ELR (cell line): ENCODE data around the gene APOBEC3A.
"Not testable (repeated sequence)": the region's sequence is repeated elsewhere in the genome, so short reads cannot be mapped to it uniquely, and the experiment has no call there.

ENCODE experiments used
- DNase-seq: peaks from one replicate; pipeline ENCODE4 v3.0.0-alpha.2; 2015; ENCODE audit warnings: low read depth

Gene APOBEC3A

DNA sequence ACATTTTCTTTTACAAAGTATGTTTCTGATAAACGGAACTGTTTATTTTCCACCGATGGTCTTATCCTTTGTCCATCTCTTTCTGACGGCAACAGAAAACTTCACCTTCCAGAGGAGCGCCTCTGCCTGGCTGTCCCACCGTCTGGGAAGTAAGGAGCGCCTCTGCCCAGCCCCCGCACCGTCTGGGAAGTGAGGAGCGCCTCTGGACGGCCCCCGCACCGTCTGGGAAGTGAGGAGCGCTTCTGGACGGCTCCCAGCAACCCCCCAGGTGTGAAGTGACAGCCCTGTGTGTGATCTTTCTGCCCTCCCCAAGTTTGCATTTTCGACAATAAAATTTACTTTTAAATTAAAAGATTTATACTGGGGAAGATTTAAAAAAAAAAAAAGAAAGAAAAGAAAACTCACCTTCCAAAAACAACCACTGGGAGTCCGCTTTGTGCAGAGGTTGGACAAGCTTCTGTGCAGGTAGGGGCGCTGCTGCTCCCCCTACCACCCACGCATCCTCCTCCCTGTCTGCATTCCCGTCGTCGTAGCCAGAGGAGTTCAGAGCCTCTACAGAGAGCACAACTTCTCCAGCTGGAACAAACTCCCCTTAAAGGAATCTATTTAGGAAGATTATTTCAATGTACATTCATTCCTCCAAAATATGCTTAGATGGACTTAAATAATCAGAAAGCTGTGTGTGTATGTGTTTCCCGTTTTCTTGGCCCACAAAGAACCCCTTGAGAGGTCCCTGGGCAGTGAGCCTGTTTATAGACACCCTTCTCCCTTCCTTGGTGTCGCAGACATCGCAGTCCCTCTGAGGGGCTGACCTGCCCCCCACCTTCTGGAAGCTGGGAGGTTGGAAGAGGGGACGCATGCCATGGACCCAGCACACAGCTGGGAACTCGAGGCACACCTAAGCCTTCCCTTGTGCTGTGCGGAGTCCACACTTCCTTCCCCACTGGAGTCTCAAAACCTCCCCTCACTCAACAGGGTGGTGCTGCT, 23.9 kb downstream of the APOBEC3A start:
- peak; percentile 40 for DNase-seq

DNA sequence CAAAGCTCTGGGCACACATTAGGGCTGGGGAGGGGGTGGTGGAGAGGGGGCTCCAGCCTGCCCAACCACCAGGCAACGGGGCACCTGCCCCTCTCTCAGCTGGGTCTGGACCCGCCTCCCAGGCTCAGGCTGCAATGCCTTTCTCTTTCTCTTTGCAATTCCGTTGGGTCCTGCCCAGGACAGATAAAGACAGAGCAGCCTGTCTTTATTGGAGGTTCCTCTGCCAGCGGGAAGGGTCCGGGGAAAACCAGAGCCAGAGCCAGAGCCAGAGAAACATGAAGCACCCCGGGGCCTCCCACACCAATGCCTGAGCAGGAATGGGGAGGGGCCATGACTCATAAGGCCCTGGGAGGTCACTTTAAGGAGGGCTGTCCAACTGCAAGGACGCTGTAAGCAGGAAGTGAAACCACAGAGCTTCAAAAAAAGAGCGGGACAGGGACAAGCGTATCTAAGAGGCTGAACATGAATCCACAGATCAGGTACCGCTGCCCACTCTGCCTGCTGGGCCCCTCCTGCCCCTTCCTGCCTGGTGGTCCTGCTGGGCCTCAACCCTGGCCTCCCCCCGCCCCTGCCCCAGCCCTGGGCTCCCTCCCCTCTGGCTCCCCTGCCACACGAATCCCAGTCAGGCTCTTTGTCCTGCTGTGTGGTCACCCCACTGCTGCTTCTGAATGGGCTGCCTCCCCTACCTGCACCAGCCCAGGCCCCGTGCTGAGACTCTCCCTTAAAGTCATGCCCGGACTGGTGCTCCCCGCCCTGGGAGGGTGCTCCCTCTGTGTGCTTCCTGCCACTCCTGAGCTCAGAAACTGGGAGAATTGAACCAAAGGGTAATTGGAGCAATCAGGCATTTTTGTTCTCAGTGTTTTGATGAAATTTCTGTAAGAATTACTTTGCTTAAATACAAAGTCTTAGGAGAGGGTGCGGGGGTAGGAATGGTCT, 24.9 kb downstream of the APOBEC3A start, which contains the start of gene APOBEC3B:
Gene APOBEC3B (plus strand): TSS at position 356 of the 936 bp plus-strand sequence. CDS start 107 bp downstream, at position 463.
- DNase-seq = peak; percentile 89

DNA sequence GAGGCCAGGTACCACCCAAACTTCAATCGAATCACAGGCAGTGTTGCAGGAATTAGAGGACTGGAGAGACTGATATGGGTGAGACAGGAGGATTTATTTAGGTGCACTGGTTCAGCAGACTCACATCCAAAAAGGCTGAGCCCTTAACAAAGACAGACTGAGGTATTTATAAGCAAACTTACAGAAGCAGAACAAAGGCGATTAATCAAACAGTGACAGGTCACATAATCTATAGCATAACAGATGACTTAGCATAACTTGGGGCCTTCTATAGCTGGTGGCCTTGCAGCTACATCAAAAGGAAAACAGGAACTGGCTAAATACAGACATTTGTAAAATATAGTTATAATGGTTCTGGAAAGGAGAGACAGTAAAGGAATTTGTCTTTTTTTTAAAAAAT, 26.8 kb downstream of the APOBEC3A start:
- no peak for DNase-seq

DNA sequence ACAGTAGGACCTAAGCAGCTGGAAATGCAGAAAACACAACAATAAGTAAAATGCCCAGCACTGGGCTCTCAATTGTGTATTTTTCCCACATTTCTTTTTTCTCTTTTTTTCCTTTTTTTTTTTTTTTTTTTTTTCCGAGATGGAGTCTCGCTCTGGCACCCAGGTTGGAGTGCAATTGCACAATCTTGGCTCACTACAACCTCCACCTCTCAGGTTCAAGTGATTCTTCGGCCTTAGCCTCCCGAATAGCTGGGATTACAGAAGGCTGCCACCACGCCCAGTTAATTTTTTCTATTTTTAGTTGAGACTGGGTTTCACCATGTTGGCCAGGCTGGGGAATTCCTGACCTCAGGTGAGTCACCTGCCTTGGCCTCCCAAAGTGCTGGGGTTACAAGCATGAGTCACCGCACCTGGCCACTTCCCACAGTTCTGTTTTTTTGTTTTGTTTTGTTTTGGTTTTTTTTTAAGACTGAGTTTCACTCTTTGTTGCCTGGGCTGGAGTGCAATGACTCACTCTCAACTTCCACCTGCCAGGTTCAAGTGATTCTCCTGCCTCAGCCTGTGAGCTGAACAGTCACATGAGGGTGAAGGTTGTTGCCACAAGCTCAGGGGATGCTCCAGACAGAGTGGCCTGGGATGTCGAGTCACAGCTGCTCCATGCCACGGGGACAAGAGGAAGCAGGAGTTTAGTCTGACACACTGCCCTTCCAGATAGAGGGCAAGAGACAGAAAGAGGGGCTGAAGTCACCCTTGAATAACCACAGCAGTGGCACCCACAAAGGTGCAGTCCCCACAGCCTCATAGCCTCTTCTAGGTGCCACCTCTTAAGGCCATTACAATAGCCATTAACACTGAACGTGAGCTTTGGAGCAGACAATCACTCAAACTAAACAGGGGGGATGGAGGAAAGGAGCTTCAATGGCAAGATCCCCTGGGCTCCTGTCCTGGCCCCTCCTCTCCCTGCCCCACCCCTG, 27.7 kb downstream of the APOBEC3A start:
- DNase-seq = peak; percentile 49

DNA sequence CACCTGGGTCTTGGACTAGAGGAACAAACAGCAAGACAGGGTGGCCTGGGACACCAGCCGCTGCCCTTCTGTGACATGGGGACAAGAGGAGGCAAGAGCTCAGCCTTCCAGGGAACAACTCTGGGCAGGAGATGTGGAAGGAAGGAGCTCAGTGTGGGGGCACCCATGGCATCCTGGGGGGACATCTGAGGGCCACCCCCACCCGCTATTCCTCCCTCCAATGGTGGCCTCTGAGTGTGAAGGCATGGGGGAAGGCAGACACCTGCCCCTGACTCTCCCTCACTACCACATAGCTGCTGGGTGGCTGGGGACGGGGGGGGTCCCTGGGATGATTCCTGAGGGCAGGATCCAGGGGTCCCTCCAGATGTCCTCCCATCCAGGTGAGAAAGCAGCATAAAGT, 29.2 kb downstream of the APOBEC3A start:
- no peak for DNase-seq

DNA sequence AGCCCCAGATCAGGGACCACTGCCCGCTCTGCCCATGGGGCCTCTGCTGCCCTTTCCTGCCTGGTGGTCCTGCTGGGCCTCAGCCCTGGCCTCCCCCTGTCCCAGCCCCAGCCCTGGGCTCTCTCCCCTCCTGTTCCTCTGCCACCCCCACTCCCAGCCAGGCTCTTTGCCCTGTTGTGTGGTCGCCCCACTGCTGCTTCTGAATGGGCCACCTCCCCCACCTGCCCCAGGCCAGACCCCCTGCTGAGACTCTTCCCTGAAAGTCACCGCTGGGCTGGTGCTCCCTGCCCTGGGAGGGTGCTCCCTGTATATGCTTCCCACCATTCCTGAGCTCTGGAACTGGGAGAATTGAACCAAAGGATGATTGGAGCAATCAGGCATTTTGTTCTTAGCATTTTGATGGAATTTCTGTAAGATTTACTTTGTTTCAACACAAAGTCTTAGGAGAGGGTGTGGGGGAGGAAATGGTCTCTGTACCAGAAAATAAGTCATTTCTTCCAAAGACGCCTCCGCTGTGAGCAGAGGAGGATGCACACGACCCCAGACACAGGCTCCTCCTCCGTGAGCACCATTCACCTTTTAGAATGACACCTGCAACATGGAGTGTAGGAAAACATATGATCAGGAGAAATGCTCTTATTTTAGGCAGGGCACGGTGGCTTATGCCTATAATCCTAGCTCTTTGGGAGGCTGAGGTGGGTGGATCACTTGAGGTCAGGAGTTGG, 29.9 kb downstream of the APOBEC3A start:
- no peak for DNase-seq

DNA sequence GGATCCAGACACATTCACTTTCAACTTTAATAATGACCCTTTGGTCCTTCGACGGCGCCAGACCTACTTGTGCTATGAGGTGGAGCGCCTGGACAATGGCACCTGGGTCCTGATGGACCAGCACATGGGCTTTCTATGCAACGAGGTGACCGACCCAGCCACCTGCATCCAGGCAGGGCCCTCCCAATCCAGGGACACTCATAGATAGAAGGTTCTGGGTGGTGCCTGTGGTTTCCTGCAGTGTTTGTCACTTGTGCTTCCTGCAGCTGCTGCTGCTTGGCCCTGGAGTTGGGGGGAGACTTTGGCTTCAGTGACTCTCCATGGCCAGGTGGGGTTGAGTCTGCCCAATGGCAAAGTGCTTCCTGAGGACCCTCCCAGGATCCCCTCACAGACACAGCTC, 32.1 kb downstream of the APOBEC3A start:
- DNase-seq = no peak

DNA sequence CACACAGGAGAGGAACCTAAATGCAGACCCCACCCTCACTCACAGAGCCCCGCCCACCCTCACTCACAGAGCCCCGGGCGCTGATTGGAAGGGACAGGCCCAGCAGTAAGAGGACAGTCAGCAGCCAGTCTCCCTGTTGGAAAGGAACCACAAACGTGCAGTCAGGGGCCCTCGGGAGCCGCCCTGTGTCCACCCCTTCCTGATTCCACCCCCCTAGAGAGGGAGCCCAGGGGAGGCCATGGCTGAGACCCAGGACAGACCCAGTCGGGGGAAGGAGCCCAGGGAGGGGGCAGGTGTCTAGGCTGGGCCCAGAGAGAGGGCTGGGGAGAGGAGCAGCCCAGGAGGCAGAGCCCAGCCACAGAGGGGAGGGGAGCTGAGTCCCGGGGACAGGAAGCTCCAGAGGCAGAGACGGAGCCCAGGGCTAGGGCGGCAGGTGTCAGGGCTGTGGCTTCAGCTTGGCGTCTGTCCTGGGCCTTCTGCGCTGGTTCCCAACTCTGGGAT, 35.5 kb downstream of the APOBEC3A start:
- DNase-seq = not testable (repeated sequence)

DNA sequence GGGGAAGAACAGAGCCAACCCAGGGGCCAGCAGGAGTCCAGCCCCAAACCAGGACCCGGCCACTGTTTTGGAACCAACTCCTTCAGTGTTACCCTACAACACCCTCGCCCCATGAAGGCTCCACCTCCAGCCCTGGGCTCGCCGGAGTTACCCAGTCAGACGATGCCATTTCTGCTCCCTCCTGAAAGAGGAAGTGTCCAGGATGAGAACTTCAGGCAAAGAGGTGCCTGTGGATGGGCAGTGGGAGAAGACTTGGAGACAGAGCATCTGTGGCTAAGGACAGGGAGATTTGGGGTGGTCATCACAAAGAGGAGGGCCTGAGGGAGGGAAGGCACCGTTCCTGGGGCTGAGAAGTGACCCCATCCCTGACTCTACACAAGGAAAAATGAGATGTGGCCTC, 38.7 kb downstream of the APOBEC3A start:
- DNase-seq = no peak

DNA sequence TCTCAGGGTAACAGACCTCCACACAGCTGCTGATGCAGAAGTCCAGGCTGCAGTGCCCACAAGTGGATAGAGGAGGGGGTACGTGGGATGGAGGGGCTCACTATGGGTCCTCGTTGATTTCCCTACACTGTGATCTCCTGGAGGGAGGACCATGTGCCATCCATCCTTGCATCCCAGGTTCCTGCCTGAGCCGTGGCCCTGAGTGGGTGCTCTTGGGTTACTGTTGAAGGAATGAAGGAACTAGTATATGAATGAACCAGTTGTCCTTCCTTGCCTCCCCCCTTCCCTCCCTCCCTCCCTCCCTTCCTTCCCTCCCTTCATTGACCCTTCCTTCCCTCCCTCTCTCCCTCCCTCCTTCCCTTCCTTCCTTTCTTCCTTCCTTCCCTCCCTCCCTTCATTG, 40.1 kb downstream of the APOBEC3A start:
- DNase-seq = no peak

DNA sequence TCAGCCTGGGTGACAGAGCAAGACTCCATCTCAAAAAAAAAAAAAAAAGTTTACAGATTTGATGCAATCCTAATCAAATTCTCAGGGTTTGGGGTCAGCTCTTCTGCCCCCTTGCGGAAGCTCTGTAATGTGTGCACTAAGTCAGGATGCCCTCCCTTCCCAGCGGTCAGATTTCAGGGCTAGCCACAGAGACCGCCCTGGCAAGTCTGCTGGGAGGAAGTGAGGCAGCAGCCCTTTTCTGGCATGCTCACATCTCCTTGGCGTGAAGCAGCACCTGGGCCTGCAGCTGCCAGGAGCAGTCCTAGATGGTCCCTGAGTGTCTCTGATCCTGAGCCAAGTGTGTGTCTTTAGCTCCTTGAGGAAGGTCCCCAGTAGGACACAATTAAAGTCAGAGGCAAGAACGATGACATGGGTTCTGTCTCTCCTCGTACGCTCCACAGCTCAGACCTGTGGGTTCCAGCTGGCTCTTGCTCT, 45.8 kb downstream of the APOBEC3A start:
- DNase-seq = peak; percentile 89

DNA sequence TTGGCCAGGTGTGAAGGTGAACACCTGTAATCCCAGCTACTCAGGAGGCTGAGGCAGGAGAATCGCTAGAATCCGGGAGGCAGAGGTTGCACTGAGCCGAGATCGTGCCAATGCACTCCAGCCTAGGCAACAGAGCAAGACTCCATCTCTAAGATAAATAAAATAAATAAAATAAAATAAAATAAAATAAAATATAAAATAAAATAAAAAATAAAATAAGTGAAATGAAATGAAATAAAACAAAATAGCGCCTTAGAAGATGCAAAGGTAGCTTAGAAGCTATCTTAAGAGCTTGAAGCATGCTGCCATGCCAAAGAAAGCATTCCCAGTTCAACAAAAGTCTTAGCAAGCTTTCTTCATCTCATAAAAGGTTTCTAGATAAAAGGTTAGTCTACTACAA, 49.8 kb downstream of the APOBEC3A start:
- DNase-seq = no peak

DNA sequence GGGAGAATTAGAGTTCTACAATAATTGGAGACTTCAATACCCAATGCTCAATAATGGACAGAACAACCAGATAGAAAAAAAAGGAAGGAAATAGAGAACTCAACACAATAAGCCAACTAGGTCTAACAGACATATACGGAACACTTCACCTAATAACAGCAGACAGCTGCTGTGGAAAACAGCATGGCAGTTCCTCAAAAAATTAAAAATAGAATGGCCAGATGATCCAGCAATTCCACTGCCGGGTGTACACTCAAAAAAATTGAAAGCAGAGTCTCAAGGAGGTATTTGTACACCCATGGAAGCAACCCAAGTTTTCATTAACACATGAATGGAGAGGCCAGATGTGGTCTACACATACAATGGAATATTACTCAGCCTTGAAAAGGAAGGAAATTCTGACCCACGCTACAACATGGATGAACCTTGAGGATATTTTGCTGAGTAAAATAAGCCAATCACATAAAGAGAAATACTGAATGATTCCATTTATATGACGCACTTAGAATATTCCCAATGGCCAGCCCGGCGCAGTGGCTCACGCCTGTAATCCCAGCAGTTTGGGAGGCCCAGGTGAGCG, 51.0 kb downstream of the APOBEC3A start:
- DNase-seq = not testable (repeated sequence)

DNA sequence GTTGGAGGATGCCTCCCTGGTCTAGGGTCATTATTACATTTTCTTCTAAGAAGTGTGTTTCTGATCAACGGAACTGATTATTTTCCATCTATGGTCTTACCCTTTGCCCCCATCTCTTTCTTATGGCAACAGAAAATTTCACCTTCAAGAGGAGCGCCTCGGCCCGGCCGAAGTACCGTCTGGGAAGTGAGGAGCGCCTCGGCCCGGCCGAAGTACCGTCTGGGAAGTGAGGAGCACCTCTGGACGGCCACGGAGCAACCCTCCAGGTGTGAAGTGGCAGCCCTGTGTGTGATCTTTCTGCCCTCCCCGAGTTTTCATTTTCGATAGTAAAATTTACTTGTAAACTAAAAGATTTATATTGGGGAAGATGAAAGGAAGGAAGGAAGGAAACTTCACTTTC, 53.5 kb downstream of the APOBEC3A start:
- no peak for DNase-seq
